GM21367 (cell line): Measurements from ENCODE around the gene PPIL4.

ENCODE experiments used
- ATAC-seq: cut with Tn5 transposase; IDR thresholded peaks from one replicate; pipeline ENCODE4 v1.9.1; 2021; ENCODE audit not compliant: unreplicated experiment

PPIL4 gene, protein sequence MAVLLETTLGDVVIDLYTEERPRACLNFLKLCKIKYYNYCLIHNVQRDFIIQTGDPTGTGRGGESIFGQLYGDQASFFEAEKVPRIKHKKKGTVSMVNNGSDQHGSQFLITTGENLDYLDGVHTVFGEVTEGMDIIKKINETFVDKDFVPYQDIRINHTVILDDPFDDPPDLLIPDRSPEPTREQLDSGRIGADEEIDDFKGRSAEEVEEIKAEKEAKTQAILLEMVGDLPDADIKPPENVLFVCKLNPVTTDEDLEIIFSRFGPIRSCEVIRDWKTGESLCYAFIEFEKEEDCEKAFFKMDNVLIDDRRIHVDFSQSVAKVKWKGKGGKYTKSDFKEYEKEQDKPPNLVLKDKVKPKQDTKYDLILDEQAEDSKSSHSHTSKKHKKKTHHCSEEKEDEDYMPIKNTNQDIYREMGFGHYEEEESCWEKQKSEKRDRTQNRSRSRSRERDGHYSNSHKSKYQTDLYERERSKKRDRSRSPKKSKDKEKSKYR

DNA sequence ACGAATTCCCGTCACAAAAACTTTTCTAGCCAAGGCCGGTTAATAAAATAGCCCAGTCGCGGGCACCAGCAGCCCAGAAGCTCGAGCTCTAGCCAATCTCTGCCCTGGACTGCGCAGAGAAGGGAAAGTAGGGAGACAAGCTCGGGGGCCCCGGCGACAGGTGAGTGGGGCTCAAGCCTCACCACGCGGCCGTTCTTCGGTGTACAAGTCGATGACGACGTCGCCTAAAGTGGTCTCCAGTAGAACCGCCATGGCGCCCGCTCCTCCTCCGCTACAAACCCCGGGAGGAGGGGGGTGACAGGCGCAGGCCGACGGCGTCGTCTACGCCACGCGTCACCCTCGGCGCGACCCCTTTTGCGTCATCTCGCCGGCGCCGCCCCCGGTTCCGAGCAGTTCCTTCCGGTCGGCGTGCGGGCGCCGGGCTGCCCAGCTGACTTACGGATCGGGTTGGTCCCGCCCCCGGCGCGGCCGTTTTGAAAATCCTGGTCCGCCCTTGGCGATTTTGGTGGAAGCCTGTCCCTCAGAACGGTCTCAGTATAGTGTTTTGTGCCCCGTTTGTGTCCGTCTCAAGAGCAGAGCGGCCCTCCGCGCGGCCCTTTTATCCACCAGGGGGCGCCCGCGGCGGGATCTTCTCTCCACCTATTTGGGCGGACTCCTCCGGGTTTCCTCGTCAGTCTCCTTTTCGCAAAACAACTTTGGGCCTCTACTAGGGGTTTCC, at the start of gene PPIL4:
Gene PPIL4, minus strand, starts transcription at position 290 of the 718 bp plus-strand sequence. Its CDS starts 38 bp downstream, at position 252.
- ATAC-seq: peak; percentile 74

DNA sequence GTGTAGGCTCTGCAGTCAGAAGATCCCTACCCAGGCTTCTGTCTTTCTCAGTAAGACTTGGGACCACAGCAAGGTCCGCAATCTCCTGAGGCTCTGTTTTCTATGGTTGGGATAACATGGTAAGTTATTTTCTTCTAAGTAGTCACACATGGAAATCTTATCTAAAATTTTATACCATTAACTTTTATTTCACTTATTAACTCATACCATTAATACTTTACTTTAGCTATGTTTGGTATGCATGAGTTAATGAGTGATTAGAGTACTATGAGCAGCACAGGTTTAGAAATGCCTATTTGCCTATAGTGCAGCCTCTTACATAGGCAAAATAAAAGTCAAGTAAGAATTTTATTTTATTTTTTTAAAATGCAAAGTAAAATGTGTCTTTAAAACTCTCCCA, 47.6 kb upstream of the PPIL4 start:
- ATAC-seq: no peak

DNA sequence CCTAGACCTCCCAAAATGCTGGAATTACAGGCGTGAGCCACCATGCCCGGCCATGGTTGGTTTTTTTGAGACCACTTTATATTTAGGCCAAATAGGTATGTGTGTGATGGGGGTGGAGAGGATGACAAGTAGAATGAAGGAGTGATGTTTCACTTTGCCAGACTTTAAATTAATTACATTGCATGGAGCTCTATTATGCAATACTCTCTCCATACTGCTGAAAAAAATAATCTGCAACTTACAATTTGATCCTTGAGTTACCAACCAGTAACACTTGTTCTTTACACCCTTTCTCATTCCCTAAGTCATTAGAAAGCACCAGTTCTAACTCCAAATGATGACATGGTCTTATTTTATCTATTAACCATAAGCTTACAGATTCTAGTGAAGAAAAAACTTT, 47.1 kb upstream of the PPIL4 start:
- no peak for ATAC-seq

DNA sequence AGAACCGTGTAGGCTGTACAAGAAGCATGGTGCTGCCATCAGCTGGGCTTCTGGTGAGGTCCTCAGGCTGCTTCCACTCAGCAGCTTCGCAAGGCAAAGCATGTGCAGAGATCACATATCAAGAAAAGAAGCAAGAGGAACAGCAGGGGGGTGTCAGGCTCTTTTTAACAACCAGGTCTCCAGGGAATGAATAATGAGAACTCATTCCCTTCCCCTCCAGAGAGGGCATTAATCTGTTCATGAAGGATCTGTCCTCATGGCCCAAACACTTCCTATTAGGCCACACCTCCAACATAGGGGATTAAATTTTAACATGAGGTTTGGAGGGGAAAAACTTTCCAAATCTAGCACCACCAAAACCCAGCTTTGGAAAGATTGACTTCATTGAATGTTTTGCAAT, 40.3 kb upstream of the PPIL4 start:
- no peak for ATAC-seq

DNA sequence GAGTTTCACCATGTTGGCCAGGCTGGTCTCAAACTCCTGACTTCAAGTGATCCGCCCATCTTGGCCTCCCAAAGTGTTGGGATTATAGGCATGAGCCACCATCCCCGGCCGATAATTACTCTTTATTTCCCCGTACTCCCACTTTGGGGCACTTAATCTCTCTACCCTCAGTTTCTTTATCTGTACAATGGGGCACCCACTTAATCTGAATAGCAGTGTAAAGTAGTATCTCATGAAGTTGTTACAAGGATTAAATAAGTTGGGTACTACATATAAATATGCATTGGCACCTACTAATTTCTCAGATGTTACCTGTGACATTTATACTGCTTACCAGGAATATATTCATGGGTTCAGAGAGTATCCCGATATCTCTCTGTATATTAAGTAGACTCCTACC, 35.5 kb upstream of the PPIL4 start:
- no peak for ATAC-seq

DNA sequence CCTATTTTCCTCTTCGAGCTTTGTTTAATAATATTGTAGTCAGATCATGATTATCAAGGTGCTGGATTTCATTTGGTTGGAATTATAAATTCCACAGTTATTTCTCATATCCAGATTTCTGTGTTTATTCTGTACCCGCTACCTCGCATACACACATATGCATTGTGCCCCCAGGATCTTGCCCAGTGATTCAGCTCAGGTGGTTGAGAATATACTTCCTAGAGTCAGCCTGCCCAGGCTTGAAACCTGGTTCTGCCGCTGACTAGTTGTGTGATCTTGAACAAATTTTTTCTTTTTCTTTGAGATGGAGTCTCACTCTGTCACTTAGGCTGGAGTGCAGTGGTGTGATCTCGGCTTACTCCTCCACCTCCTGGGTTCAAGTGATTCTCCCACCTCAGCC, 35.0 kb upstream of the PPIL4 start:
- ATAC-seq: no peak

DNA sequence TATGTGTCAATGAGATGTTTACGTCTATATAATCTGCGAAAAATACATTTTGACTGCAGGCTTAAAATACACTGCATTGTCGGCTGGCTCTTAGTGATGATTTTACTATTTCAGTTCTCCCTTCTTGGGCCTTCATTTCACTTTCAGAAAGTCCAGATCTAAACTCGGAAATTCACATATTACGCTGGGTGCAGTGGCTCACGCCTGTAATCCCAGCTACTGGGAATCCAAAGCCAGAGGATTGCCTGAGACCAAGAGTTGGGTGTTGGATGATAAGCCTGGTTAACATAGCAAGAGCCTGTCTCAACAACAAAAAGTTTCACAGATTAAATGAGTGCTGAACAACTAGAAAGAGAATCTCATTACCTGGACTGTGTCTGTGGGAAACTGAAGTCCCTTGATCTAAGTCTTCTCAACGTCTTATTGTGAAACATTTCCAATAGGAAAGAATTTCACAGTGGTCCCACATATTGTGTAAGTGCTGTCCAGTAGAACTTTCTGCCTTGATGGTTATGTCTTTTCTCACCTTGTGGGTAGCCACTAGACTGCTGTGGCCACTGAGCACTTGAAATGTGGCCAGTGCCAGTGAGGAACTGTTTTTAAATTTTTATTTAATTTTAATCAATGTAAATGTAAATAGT, 22.2 kb upstream of the PPIL4 start:
- ATAC-seq: no peak

GRCh38 chr6:149567194-149567586, 21.3 kb upstream of the PPIL4 start:
- no peak for ATAC-seq

DNA sequence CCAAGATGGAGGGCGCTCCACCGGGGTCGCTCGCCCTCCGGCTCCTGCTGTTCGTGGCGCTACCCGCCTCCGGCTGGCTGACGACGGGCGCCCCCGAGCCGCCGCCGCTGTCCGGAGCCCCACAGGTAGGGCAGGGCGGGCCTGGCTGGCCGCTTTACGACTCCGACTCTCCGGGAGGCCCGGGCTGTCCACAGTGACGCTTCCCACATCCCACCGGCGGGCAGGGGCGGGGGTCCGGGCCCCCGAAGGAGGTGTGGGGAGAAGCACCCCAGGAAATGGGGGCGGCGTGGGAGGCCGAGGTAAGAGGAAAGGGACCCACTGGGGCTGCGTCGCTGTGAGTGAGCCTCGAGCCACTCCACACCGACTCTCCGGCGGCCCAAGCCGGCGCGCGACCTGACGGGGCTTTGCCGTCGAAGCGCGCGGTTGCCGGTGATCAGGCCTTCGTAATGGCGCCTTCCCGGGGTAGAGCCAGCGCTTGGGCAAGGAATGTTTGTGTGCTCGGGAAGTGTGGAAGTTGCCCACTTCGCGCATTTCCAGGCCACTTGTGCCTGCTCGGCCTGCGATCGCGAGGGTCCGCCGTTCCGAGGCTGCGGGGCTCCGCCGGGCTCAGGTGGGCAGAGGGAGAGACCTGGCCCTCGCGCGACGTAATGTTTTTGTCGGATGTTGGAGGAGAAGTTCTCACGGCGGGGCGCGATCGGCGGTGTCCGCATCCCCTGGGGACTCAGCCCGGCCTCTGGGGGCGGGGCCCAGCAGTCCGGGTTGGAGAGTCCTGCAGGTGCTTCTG, 20.8 kb upstream of the PPIL4 start:
- ATAC-seq: peak; percentile 6

- ATAC-seq: peak; percentile 68
These were observed 19.9 kb upstream of the PPIL4 start, which contains the start of gene GINM1 for GRCh38 chr6:149565527-149566409. Gene GINM1 (plus strand): TSS chr6:149566375. CDS start chr6:149566415, 40 bp downstream.

DNA sequence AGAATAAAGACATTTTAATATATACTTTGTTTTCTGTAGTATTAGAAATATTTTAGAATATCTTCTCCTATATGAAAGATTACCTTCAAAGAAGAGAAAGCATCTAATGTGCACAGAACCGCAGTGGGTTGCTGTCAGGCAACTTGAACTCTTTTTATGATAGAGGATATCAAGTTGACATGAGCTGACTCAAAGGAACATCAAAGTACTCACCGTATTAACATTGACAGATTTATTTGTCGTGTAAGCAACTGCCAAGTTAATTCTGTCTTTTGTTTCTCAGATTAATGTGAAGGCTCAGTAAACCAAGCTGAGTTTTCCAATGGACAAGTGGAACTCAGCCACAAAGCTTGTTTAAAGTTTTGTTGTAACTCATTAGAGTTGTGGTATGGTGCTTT, 18.1 kb upstream of the PPIL4 start:
- ATAC-seq: no peak

- ATAC-seq: no peak
These were observed 17.5 kb upstream of the PPIL4 start for GRCh38 chr6:149563203-149563927.

DNA sequence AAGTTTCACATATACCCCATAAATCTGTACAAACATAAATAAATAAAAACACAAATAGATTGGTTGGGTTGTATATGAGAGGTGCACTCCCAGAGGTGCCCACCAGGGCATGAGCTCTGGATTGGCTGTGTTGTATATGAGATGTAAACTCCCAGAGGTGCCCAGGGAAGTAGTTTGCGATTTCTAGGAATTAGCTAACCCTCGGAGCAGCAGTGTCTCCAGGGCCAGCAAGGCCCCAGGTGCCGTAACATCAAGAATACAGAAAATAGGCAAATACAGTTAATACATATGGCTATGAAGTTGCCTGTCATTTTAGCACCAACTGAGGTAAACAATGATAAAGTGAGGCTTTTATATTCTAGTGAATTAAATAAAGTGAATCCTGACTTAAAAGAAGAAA, 14.9 kb upstream of the PPIL4 start:
- no peak for ATAC-seq

DNA sequence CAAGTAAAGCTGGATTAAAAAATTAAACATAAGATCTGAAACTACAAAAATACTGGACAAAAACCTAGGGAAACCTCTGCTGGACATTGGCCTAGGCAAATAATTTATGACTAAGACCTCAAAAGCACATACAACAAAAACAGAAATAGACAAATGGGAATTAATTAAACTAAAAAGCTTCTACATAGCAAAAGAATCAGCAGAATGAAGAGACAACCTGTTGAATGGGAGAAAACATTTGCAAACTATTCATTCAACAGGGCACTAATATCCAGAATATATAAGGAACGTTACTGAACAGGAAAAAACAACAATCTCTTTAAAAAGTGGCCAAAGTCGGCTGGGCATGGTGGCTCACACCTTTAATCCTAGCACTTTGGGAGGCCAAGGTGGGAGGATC, 13.5 kb upstream of the PPIL4 start:
- no peak for ATAC-seq

DNA sequence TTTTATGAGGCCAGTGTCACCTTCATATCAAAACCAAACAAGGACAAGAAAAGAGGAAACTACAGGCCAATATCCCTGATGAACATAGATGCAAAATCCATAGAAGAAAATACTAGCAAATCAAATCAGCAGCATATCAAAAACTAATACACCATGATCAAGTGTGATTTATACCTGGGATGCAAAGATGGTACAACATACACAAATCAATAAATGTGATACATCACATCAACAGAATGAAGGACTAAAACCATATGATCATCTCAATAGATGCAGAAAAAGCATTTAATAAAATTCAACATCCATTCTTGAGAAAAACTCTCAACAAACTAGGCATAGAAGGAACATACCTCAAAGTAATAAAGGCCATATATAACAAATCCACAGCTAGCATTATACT, 12.2 kb upstream of the PPIL4 start:
- ATAC-seq: no peak

- ATAC-seq: no peak
These were observed 6.1 kb upstream of the PPIL4 start for GRCh38 chr6:149551920-149552319.

GRCh38 chr6:149545258-149545753, 537 bp downstream of the PPIL4 start:
- no peak for ATAC-seq

DNA sequence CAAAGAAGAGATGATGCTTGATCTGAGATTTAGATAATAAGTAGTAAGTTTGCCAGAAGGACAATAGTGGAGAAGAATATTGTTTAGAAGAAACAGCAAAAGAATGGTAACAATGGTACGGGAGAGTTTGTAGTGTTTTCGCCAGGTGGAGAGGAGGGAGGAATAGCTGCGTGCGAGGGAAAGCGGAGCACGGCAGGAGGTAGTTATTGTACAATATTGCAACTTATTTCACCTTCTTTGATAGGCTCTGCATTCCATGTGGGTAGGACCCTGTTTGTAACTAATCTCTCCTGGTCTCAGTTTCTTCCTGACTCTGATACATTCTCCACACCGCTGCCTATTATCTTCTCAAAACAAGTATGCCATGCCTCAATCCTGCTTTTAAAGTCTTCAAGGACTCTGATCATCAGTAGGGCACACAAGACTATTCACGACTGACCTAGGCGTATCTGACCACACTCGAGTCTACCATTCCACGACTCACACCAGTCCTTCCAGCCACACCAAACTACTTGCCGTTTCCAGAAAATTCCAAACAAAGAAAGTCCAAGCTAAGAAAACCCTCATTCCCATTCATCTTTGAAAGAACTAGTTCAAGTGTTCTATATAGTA, 1.1 kb downstream of the PPIL4 start:
- ATAC-seq: no peak

- no peak for ATAC-seq
These were observed 4.7 kb downstream of the PPIL4 start for GRCh38 chr6:149541139-149541538.
